Activated T-cell treated with anti-CD3 and anti-CD28 coated beads for 4 hours (primary cell): Measurements from ENCODE around the gene TAX1BP1.
"Not testable (repeated sequence)": the region's sequence is repeated elsewhere in the genome, so short reads cannot be mapped to it uniquely, and the experiment has no call there.

Experiments
- DNase-seq: peaks from one replicate; pipeline ENCODE4 v3.0.0-alpha.2; 2020

TAX1BP1 gene

DNA sequence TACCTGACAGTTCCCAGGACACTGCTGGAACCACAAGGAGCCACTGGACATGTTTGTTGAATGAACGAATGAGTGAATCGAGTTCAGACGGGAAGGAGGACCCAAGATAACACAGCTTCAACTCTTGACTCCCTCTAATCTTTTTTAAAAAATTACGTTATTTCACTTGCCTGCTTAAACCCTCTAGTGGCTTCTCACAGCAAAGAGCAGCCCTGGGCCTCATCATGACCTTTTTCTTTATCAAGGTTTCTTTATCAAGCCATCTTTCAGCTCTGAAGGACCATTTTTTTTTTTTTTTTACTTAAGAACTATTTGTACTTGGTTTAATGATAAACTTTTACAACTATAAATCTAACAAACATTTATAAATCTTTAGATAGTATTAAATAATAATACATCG lies 110.6 kb downstream of the TAX1BP1 start:
- DNase-seq: no peak

DNA sequence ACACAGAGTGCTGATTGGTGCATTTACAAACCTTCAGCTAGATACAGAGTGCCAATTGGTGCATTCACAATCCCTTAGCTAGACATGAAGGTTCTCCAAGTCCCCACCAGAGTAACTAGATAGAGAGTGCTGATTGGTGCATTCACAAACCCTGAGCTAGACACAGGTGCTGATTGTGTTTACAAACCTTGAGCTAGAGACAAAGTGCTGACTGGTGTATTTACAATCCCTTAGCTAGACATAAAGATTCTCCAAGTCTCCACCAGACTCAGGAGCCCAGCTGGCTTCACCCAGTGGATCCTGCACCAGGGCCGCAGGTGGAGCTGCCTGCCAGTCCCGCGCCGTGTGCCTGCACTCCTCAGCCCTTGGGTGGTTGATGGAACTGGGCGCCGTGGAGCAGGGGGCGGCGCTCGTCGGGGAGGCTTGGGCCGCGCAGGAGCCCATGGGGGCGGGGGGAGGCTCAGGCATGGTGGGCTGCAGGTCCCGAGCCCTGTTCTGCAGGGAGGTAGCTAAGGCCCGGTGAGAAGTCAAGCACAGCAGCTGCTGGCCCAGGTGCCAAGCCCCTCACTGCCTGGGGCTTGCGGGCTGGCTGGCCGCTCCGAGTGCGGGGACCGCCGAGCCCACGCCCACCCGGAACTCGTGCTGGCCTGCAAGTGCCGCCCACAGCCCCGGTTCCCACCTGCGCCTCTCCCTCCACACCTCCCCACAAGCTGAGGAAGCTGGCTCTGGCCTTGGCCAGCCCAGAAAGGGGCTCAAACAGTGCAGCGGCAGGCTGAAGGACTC lies 116.9 kb downstream of the TAX1BP1 start:
- DNase-seq: not testable (repeated sequence)

- DNase-seq: no peak
These were observed 120.8 kb downstream of the TAX1BP1 start for GRCh38 chr7:27860800-27861199.

GRCh38 chr7:27861747-27862146 lies 121.8 kb downstream of the TAX1BP1 start:
- no peak for DNase-seq

DNA sequence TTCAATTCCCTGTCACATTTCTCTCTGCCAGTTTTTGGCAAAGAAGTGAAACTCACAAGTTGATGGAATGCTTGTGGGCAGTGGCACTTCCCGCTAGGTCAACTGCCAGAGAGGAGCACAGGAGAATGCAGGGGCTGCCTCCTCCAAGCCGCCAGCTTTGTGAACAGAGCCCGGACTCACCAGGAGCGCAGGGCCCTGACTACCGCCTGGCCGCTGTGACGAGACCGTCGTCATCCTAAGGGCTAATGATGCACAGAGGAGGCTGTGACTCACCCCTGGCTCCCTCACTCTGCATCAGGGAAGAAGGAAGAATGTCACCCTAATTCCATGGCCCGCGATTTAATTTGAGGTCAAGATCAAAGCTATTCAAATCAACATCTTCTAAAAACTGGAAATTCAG lies 123.9 kb downstream of the TAX1BP1 start:
- DNase-seq: no peak

DNA sequence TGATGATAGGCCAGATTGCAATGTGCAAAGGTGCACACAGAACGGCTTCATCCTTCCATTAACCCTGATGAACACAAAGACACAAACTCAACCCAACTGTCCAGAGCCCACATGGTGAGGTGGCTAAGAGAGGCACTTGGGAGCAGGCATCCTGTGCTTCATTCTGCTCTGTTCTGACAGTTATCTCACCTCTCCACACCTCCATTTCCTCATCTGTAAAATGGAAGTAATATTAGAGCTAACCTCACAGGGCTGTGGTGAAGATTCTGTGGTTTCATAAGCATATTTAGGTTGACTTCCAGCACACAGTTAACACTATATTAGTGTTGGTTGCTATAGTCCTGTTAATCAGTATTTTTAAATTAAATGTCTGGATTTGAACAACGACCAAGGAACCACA lies 126.3 kb downstream of the TAX1BP1 start:
- DNase-seq: no peak

GRCh38 chr7:27866828-27867672 lies 127.1 kb downstream of the TAX1BP1 start:
- DNase-seq: no peak

DNA sequence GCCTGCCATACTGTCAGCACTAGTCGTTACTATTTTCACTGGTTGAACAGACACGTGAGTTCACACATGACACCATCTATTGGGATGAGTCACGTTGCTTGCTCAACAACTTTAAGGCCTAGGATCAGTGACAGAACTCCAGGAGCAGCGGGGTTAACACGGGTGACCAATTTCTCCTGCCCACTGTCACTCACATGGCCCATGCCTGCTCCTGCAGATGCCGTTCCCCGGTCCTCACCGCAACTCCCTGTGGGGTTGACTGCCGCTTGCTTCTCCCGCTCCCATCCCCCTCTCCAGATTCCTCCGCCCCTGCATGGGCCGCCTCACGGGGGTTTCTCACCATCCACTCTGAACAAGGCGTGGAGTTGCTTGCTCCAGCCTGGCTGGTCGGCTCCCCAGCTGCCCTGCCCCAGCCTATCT lies 128.2 kb downstream of the TAX1BP1 start:
- DNase-seq: no peak

DNA sequence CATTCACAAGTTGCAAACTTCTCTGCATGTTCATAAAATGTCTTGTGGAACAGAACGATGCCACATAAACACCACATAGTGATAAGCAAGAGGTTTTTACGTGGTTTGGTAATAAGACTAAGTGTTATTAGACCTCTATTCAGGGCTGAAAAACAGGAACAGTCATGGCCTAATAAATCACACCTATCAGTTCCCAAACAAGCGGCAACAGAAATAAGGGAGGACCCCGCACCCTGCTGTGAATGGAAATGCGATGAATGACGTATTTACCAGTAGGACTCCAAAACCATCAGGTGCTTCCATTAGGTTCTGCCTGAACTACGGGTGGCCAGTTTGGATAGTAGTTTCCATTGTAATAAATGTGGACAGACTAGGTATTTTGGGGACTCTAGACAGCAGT lies 129.1 kb downstream of the TAX1BP1 start:
- no peak for DNase-seq

- DNase-seq: no peak
These were observed 130.6 kb downstream of the TAX1BP1 start for GRCh38 chr7:27870595-27870994.

- DNase-seq: no peak
These were observed 131.1 kb downstream of the TAX1BP1 start for GRCh38 chr7:27871086-27871485.

DNA sequence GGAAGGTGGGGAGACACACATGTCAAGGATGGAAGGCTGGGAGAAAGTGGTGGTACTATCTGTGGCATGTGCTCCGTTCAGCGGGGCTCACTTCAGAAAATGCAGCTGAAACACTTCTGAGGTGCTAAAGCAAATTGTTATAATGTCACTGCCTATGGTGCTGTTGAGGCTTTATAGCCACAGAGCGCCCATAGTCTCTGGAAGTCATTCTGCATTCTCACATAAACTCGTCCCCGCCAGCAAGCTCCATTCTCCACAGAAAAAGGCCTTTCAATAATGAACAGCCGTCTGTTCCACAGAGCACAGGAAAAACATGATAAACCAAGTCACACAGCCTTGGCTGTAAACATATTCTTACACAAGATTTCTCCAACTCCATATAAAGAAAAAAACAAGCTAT lies 131.9 kb downstream of the TAX1BP1 start:
- no peak for DNase-seq

DNA sequence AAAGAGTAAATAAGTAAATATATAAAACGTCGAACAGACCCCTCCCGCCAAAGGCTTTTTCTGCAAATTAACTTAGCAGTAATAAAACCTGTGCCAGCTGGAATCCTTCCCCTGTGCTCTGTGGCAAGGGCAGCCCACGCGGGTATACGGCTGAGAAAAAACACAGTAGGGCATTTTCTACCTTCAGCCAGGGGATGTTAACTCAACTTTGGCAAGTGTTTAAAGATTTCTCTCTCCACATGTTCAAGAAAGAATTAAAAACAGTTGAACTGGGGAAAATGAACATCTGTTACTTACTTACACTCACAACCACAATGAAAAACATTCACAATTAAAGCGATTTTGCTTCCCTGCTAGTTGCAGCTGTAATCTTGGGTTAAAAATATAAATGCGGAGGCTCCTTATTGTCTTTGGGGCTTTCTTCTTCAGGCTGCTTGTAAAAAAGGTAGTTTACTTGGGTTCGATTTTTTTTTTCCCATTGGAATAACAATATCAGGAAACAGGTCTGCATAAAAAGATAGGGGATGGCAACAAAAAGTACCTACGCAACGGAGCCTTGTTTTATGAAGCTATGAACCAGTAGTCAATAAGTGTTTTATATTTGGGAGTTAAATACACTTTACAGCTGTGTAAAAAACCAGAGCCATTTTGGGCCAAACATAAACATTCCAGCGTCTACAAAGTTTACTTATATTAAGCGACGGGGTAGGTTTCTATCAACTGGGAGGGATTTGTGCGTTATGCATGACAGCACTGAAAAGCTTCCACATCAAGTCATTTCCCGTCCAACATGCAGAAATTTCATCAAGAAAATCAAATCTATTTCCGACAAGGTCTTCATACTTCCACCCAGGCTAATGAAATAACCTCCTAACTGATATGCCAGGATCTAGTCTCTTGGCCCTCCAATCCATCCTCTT lies 132.7 kb downstream of the TAX1BP1 start:
- DNase-seq: no peak

- no peak for DNase-seq
These were observed 134.3 kb downstream of the TAX1BP1 start for GRCh38 chr7:27873981-27874957.

GRCh38 chr7:27875061-27875460 lies 135.1 kb downstream of the TAX1BP1 start:
- no peak for DNase-seq

GRCh38 chr7:27875832-27876231 lies 135.9 kb downstream of the TAX1BP1 start:
- no peak for DNase-seq

DNA sequence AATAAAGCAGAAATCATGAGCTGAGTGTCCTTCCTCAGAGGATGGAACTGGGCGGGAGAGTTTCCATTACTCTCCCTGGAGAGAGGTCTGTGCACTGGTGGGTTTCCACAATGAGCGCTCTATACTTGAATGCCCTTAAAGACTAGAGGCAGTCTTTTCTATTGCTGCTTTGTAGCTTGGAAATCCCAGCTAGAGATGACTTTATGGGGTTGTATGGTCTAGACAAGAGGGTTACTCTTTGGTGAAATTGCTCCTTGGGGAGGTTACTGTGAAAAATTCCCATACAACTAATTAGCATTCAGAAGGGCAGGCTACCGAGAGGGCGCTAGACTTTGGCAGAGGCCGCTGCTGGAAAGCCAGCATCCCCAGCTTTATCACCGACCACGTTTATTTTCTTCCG lies 136.8 kb downstream of the TAX1BP1 start:
- no peak for DNase-seq
